ENCODE measurements around the gene CDK5.

GRCh38 chr7:151031011-151031410 lies 26.7 kb downstream of the CDK5 start:
- TF ChIP-seq TAF1 (IDR thresholded peaks at IDR 0.05; ENCODE audit: low read depth, low read length) = no peak
- no peak for TF ChIP-seq POLR2AphosphoS5 (IDR thresholded peaks at IDR 0.05; ENCODE audit: low read depth, low read length)
- TF ChIP-seq POLR2A (IDR thresholded peaks at IDR 0.05; ENCODE audit: low read depth, low read length) = no peak
